Thyroid gland (tissue), 4 donors: ENCODE measurements around the gene RPL15. TPM values are rescaled to one million over a fixed set of nuclear protein-coding genes. Genes with fewer than 3 reads are reported as not detected.

Source experiments
- DNase-seq, 2 donors: peaks; one replicate each; pipeline ENCODE4 v3.0.0-alpha.2; 2019
- H3K27ac ChIP-seq, 3 donors: fragments of 200-600 bp; sonication (generic); 1 replicate in 2 of 3; 2 replicates in 1 of 3; pipeline ENCODE4 v1.5.1; 2016 to 2019; ENCODE audit warnings: mild to moderate bottlenecking in 1 of 3, moderate library complexity in 1 of 3
- H3K27me3 ChIP-seq: fragments of 200-600 bp; sonication (generic); one replicate; pipeline ENCODE4 v1.5.1; 2019
- H3K36me3 ChIP-seq, 2 donors: fragments of 200-600 bp; sonication (generic); one replicate each; pipeline ENCODE4 v1.5.1; 2016 to 2019
- H3K4me1 ChIP-seq, 2 donors: fragments of 200-600 bp; sonication (generic); one replicate each; pipeline ENCODE4 v1.5.1; 2017 to 2019
- H3K4me3 ChIP-seq, 3 donors: fragments of 200-600 bp; sonication (generic); replicated peaks in 1 of 3; 1 replicate in 2 of 3; 2 replicates in 1 of 3; pipeline ENCODE4 v1.5.1; 2016; ENCODE audit warnings: mild to moderate bottlenecking in 1 of 3
- H3K9me3 ChIP-seq: fragments of 200-600 bp; sonication (generic); one replicate; pipeline ENCODE4 v1.5.1; 2017
- POLR2A ChIP-seq, 2 donors: fragments of 450-650 bp; IDR thresholded peaks; one replicate each; pipeline ENCODE4 v1.6.1; 2017; ENCODE audit warnings: antibody characterized with exemption in 2 of 2, mild to moderate bottlenecking in 2 of 2, moderate library complexity in 1 of 2
- WGBS, 2 donors: methylation state at CpG; one replicate each; pipeline ENCODE4 v1.1.5; 2017; 5-methylcytosine and 5-hydroxymethylcytosine counted together
- intact Hi-C: fragments of 100-400 bp; cut with DNase I; formaldehyde crosslinking; loops from one replicate; pipeline ENCODE4 v1.15.1; 2023
- total RNA-seq, 4 donors: library from RNA; depleted of rRNA; stranded (reverse); fragments of >200 nt; gene quantifications; one replicate each; pipeline ENCODE4 v1.2.3, GENCODE V29; 2016
- TF ChIP-seq, protein P1 (sequence below), 6 experiments: fragments of 200-600 bp in 3 of 6; fragments of 450-650 bp in 3 of 6; sonication (generic) in 3 of 6; IDR thresholded peaks; one replicate each; pipeline ENCODE4 v1.5.1; 2016 to 2019; ENCODE audit warnings: antibody characterized with exemption in 6 of 6, mild to moderate bottlenecking in 2 of 6, inconsistent platforms in 1 of 6, moderate library complexity in 1 of 6

Gene RPL15
- total RNA-seq, 4 donors from 2014 or later: 1,700 to 2,512 (median 2,310) TPM

GRCh38 chr3:23956701-23957100 is 39.8 kb downstream of the RPL15 start:
- peaks cover 7 to 18% of the 10 kb centered on the region in 2 donors for H3K36me3 ChIP-seq
- no peak overlapping the region for H3K27ac ChIP-seq
- H3K4me3 ChIP-seq: no peak overlapping the region
- WGBS, 2 donors: 88 to 92% methylated on average over 3 of the region's 3 CpGs
- TF ChIP-seq, protein P1, sequence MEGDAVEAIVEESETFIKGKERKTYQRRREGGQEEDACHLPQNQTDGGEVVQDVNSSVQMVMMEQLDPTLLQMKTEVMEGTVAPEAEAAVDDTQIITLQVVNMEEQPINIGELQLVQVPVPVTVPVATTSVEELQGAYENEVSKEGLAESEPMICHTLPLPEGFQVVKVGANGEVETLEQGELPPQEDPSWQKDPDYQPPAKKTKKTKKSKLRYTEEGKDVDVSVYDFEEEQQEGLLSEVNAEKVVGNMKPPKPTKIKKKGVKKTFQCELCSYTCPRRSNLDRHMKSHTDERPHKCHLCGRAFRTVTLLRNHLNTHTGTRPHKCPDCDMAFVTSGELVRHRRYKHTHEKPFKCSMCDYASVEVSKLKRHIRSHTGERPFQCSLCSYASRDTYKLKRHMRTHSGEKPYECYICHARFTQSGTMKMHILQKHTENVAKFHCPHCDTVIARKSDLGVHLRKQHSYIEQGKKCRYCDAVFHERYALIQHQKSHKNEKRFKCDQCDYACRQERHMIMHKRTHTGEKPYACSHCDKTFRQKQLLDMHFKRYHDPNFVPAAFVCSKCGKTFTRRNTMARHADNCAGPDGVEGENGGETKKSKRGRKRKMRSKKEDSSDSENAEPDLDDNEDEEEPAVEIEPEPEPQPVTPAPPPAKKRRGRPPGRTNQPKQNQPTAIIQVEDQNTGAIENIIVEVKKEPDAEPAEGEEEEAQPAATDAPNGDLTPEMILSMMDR (IDR thresholded peaks at IDR 0.05): no peak
- TF ChIP-seq POLR2A (IDR thresholded peaks at IDR 0.05): no peak
- H3K4me1 ChIP-seq: peaks cover 4 to 19% of the 10 kb centered on the region in 2 donors
- no peak for DNase-seq
- H3K9me3 ChIP-seq: no peaks in the 10 kb centered on the region
- intact Hi-C loops: no loop called here
- no peaks in the 10 kb centered on the region for H3K27me3 ChIP-seq

DNA sequence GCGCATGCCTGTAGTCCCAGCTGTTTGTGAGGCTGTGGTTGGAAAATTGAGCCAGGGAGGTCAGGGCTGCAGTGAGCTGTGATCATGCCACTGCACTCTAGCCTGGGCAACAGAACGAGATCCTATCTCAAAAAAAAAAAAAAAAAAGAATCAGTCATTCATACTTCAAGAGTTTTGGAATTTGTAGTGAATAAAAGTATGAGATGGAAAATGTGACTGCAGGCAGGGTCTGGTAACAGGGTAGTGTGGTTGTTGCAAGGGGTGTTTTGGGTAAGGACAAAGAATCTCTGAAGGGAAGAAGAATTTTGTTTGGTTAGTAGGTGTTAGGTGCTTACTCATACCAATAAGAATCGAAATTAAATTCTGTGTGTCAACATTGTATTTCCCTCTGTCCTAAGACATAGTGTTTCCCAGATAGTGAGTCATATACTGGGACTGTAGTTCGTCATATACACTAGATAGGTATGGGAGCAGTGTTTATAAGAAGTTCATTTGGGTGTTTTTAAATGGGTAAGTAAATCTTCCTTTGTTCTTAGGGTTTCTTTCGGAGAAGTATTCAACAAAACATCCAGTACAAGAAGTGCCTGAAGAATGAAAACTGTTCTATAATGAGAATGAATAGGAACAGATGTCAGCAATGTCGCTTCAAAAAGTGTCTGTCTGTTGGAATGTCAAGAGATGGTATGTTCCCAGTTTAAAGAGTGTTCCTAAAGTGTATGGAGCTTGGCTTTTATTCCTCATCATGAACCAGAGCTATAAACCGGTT is 42.4 kb downstream of the RPL15 start:
- no peak for TF ChIP-seq POLR2A (IDR thresholded peaks at IDR 0.05)
- Histone ChIP-seq H3K27ac (peak overlapping the region in 1 of 3 donors; percentile 5), H3K4me3 (no peak overlapping the region), H3K36me3 (peaks cover 15 to 27% of the 10 kb centered on the region in 2 donors), H3K4me1 (peaks cover 0 to 12% of the 10 kb centered on the region in 2 donors), H3K27me3 (no peaks in the 10 kb centered on the region), H3K9me3 (no peaks in the 10 kb centered on the region)
- WGBS, 2 donors: 83 to 89% methylated on average over 7 of the region's 7 CpGs
- DNase-seq: no peak
- intact Hi-C loops: no loop called here

- H3K36me3 ChIP-seq: peaks cover 20 to 35% of the 10 kb centered on the region in 2 donors
- DNase-seq: no peak
- H3K27me3 ChIP-seq: no peaks in the 10 kb centered on the region
- intact Hi-C loops: no loop called here
- WGBS, 2 donors: 82 to 90% methylated on average over 1 of the region's 1 CpG
- TF ChIP-seq, protein P1 (IDR thresholded peaks at IDR 0.05): no peak
- TF ChIP-seq POLR2A (IDR thresholded peaks at IDR 0.05): no peak
- H3K4me1 ChIP-seq: peaks cover 0 to 10% of the 10 kb centered on the region in 2 donors
- H3K9me3 ChIP-seq: no peaks in the 10 kb centered on the region
- no peak overlapping the region for H3K4me3 ChIP-seq
- no peak overlapping the region for H3K27ac ChIP-seq
These were observed 43.7 kb downstream of the RPL15 start for GRCh38 chr3:23960649-23961048.

- Histone ChIP-seq H3K36me3 (peaks cover 20 to 35% of the 10 kb centered on the region in 2 donors), H3K9me3 (no peaks in the 10 kb centered on the region), H3K4me1 (peaks cover 0 to 10% of the 10 kb centered on the region in 2 donors), H3K27ac (no peak overlapping the region), H3K4me3 (no peak overlapping the region), H3K27me3 (no peaks in the 10 kb centered on the region)
- WGBS, 2 donors: 96 to 100% methylated on average over 1 of the region's 1 CpG
- TF ChIP-seq POLR2A (IDR thresholded peaks at IDR 0.05): no peak
- TF ChIP-seq, protein P1 (IDR thresholded peaks at IDR 0.05): no peak
- DNase-seq: no peak
- intact Hi-C loops: no loop called here
These were observed 44.1 kb downstream of the RPL15 start for GRCh38 chr3:23961066-23961465.

GRCh38 chr3:23961913-23962312 is 45.0 kb downstream of the RPL15 start:
- intact Hi-C loops: no loop called here
- 97 to 99% methylated on average over 5 of the region's 5 CpGs for WGBS, 2 donors
- no peaks in the 10 kb centered on the region for H3K9me3 ChIP-seq
- H3K27ac ChIP-seq: no peak overlapping the region
- no peak overlapping the region for H3K4me3 ChIP-seq
- H3K4me1 ChIP-seq: peaks cover 0 to 10% of the 10 kb centered on the region in 2 donors
- peaks cover 20 to 37% of the 10 kb centered on the region in 2 donors for H3K36me3 ChIP-seq
- no peak for DNase-seq
- no peaks in the 10 kb centered on the region for H3K27me3 ChIP-seq
- TF ChIP-seq, protein P1 (IDR thresholded peaks at IDR 0.05): no peak
- no peak for TF ChIP-seq POLR2A (IDR thresholded peaks at IDR 0.05)
